ENCODE measurements around the gene UQCRFS1. TPM values are rescaled to one million over a fixed set of nuclear protein-coding genes. Genes with fewer than 3 reads are reported as not detected.
"Not testable (repeated sequence)": the region's sequence is repeated elsewhere in the genome, so short reads cannot be mapped to it uniquely, and the experiment has no call there.

UQCRFS1 gene
- polyA plus RNA-seq, 1 experiment = 32.8 TPM

GRCh38 chr19:29215322-29215845 is 2.4 kb upstream of the UQCRFS1 start:
- Histone ChIP-seq H3K4me3 (ENCODE audit: low read depth, low read length) (no peak overlapping the region), H3K36me3 (ENCODE audit: control insufficient read depth, insufficient read depth, low read length) (no peaks in the 10 kb centered on the region), H3K27me3 (ENCODE audit: control insufficient read depth, insufficient read depth, low read length) (peaks cover 7% of the 10 kb centered on the region)
- POLR2A ChIA-PET = no interaction called here
- TF ChIP-seq CTCF (IDR thresholded peaks at IDR 0.05; ENCODE audit: insufficient read depth, low read depth, low read length) = no peak
- DNase-seq (ENCODE audit: low read depth) = no peak
- CTCF ChIA-PET = interaction anchor here (0.7 kb wide), 1 partner anchor 48 kb away, joined by 3 read pairs; no protein-coding TSS in a partner anchor

DNA sequence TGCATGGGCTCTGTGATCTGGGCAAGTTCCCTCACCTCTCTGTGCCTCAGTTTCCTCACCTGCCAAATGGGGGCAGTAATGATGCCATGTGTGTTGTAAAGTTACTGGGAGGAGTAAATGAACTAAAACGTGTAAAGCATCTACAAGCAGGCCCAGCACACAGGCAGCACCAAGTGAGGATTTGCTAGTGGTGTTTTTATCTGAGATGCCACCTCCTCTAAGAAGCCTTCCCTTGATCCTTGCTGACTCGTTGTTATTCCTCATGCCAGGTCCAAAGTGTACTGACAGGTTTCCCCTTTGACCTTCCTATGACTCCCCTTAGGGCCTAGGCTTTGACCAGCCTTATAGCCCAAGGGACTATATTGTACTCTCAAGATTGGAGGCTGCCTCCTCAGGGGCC is 1.5 kb upstream of the UQCRFS1 start:
- Histone ChIP-seq H3K36me3 (ENCODE audit: control insufficient read depth, insufficient read depth, low read length) (no peaks in the 10 kb centered on the region), H3K27me3 (ENCODE audit: control insufficient read depth, insufficient read depth, low read length) (peaks cover 7% of the 10 kb centered on the region), H3K4me3 (ENCODE audit: low read depth, low read length) (no peak overlapping the region)
- POLR2A ChIA-PET = no interaction called here
- CTCF ChIA-PET = no interaction called here
- no peak for DNase-seq (ENCODE audit: low read depth)
- TF ChIP-seq CTCF (IDR thresholded peaks at IDR 0.05; ENCODE audit: insufficient read depth, low read depth, low read length) = no peak

GRCh38 chr19:29212356-29212647 is 649 bp downstream of the UQCRFS1 start:
- POLR2A ChIA-PET = no interaction called here
- CTCF ChIA-PET = interaction anchor here (1.4 kb wide), 1 partner anchor 51 kb away, joined by 3 read pairs; no protein-coding TSS in a partner anchor

GRCh38 chr19:29211562-29212355 is 1.2 kb downstream of the UQCRFS1 start:
- POLR2A ChIA-PET = no interaction called here
- Histone ChIP-seq H3K36me3 (ENCODE audit: control insufficient read depth, insufficient read depth, low read length) (no peaks in the 10 kb centered on the region), H3K4me3 (ENCODE audit: low read depth, low read length) (peak overlapping the region; percentile 74), H3K27me3 (ENCODE audit: control insufficient read depth, insufficient read depth, low read length) (0 out of 2 replicates have a peak, but pooled peaks cover 3% of the 10 kb centered on the region)
- CTCF ChIA-PET = interaction anchor here (1.4 kb wide), 1 partner anchor 52 kb away, joined by 3 read pairs; no protein-coding TSS in a partner anchor
- DNase-seq (ENCODE audit: low read depth) = no peak
- TF ChIP-seq CTCF (IDR thresholded peaks at IDR 0.05; ENCODE audit: insufficient read depth, low read depth, low read length) = no peak

More at GRCh38 chr19:29212356-29212647, 649 bp downstream of the UQCRFS1 start:
- no peak for DNase-seq (ENCODE audit: low read depth)
- Histone ChIP-seq H3K4me3 (ENCODE audit: low read depth, low read length) (peak overlapping the region; percentile 74), H3K36me3 (ENCODE audit: control insufficient read depth, insufficient read depth, low read length) (no peaks in the 10 kb centered on the region), H3K27me3 (ENCODE audit: control insufficient read depth, insufficient read depth, low read length) (0 out of 2 replicates have a peak, but pooled peaks cover 4% of the 10 kb centered on the region)
- TF ChIP-seq CTCF (IDR thresholded peaks at IDR 0.05; ENCODE audit: insufficient read depth, low read depth, low read length) = no peak

DNA sequence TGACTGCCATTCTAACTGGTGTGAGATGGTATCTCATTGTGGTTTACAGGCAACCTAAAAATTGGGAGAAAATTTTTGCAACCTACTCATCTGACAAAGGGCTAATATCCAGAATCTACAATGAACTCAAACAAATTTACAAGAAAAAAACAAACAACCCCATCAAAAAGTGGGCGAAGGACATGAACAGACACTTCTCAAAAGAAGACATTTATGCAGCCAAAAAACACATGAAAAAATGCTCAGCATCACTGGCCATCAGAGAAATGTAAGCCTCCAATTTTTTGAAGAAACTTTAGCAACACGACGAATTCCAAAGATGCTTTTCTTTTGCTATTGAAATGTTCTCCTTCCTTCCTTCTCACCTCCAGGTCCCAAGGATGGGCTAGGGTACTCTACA is 1.9 kb downstream of the UQCRFS1 start:
- POLR2A ChIA-PET; DNase-seq (ENCODE audit: low read depth); H3K27me3 ChIP-seq (ENCODE audit: control insufficient read depth, insufficient read depth, low read length); CTCF ChIA-PET; H3K4me3 ChIP-seq (ENCODE audit: low read depth, low read length); H3K36me3 ChIP-seq (ENCODE audit: control insufficient read depth, insufficient read depth, low read length): not testable (repeated sequence)

DNA sequence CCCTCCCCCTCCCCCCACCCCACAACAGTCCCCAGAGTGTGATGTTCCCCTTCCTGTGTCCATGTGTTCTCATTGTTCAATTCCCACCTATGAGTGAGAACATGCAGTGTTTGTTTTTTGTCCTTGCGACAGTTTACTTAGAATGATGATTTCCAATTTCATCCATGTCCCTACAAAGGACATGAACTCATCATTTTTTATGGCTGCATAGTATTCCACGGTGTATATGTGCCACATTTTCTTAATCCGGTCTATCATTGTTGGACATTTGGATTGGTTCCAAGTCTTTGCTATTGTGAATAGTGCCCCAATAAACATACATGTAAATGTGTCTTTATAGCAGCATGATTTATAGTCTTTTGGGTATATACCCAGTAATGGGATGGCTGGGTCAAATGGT is 2.4 kb downstream of the UQCRFS1 start:
- POLR2A ChIA-PET; H3K27me3 ChIP-seq (ENCODE audit: control insufficient read depth, insufficient read depth, low read length); H3K36me3 ChIP-seq (ENCODE audit: control insufficient read depth, insufficient read depth, low read length); H3K4me3 ChIP-seq (ENCODE audit: low read depth, low read length); DNase-seq (ENCODE audit: low read depth); CTCF ChIA-PET: not testable (repeated sequence)

- H3K4me3 ChIP-seq (ENCODE audit: low read depth, low read length); H3K36me3 ChIP-seq (ENCODE audit: control insufficient read depth, insufficient read depth, low read length); POLR2A ChIA-PET; DNase-seq (ENCODE audit: low read depth); H3K27me3 ChIP-seq (ENCODE audit: control insufficient read depth, insufficient read depth, low read length); CTCF ChIA-PET: not testable (repeated sequence)
Measured at GRCh38 chr19:29207403-29208187, 5.4 kb downstream of the UQCRFS1 start.

Measured in BJ (cell line).